HG03196 (cell line): Measurements from ENCODE around the gene CDK11B.

Experiments used
- ATAC-seq: cut with Tn5 transposase; IDR thresholded peaks from one replicate; pipeline ENCODE4 v1.9.1; 2021; ENCODE audit not compliant: unreplicated experiment

Gene CDK11B

DNA sequence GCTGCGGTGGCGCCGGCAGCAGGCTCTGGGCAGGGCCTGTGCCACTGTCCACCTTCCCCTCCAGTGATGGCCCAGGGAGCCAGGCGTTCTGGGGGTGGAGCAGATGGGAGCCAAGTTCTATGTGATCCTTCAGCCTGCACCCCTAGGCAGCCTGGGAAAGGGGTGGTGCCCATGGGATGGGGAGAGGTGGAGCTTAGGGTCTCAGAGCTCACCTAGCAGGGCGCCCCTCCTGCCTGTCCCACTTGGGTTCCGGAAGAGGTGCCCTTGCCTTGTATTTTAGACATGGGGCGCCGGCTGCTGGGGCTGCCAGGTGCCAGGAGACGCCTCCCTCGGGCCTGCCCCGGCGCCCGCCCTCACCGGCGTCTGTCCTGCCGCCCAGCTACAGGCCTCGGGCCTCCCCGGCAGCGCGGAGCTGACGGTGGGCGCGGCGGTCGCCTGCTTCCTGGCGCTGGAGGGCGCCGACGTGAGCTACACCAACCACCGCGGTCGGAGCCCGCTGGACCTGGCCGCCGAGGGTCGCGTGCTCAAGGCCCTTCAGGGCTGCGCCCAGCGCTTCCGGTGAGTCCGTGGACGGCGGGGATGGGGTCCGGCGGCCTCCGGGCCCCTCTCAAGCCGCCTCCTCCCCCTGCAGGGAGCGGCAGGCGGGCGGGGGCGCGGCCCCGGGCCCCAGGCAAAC is 29.9 kb downstream of the CDK11B start:
- ATAC-seq, result no peak

DNA sequence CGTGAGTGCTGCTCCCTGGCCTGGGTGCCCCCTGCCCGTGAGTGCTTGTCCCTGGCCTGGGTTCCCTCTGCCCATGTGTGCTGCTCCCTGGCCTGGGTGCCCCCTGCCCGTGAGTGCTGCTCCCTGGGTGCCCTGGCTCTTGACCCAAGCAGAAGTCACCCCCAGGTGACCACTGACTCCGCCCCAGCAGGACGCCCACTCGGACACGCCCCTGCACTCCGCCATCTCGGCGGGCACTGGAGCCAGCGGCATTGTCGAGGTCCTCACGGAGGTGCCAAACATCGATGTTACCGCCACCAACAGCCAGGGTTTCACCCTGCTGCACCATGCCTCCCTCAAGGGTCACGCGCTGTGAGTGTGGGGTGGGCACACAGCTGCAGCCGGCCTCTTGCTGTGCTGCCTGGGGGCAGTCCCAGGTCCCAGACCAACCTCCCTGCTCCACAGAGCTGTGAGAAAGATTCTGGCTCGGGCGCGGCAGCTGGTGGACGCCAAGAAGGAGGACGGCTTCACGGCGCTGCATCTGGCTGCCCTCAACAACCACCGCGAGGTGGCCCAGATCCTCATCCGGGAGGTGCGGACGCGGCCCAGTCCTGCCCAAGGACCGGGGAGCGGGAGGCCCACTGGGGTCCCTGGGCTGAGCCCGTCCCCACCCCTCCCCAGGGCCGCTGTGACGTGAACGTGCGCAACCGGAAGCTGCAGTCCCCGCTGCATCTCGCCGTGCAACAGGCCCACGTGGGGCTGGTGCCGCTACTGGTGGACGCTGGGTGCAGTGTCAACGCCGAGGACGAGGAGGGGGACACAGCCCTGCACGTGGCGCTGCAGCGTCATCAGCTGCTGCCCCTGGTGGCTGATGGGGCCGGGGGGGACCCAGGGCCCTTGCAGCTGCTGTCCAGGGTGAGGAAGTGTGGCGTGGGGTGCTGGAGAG is 30.7 kb downstream of the CDK11B start:
- ATAC-seq, result no peak

DNA sequence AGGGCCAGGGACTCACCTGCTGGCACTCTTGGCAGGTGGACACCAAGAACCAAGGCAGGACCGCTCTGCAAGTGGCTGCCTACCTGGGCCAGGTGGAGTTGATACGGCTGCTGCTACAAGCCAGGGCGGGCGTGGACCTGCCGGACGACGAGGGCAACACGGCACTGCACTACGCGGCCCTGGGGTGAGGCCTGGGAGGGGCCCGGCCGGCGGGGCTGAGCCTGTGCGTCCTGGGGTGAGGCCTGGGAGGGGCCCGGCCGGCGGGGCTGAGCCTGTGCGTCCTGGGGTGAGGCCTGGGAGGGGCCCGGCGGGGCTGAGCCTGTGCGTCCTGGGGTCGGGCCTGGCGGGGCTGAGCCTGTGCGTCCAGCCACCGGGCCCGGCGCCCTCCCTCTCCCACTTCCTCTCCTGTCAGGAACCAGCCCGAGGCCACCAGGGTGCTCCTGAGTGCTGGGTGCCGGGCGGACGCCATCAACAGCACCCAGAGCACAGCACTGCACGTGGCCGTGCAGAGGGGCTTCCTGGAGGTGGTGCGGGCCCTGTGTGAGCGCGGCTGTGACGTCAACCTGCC is 31.5 kb downstream of the CDK11B start:
- ATAC-seq, result no peak

DNA sequence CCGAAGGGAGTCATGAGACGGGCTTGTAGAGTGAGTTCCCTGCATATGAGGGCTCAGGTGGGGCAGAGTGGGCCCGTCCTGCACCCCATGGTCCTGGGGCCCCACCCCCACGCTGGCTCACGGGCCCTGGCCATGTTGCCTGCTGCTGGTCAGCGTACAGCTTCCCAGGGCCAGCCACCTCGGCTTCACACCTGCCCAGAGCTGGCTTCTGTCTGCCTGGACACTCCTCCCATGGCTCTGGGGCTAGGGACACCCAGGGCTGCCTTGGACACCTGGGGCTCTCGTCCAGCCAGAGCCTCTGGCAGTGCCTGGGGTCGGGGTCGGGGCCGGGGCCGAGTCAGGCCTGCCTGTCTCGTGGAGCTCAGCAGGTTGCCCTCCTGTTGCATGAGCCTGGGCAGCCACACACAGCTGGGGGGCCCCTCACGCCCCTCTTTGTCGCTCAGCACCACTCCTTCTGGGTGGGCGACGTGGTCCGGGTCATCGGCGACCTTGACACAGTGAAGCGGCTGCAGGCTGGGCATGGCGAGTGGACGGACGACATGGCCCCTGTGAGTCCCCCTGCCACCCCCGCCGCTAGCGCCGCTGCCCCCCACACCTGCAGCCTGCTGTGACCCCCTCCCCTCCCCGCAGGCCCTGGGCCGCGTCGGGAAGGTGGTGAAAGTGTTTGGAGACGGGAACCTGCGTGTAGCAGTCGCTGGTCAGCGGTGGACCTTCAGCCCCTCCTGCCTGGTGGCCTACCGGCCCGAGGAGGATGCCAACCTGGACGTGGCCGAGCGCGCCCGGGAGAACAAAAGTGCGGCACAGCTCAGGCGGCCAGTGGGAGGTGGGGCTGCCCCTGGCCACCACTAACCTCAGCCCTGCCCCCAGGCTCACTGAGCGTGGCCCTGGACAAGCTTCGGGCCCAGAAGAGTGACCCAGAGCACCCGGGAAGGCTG is 32.3 kb downstream of the CDK11B start:
- ATAC-seq, result no peak

DNA sequence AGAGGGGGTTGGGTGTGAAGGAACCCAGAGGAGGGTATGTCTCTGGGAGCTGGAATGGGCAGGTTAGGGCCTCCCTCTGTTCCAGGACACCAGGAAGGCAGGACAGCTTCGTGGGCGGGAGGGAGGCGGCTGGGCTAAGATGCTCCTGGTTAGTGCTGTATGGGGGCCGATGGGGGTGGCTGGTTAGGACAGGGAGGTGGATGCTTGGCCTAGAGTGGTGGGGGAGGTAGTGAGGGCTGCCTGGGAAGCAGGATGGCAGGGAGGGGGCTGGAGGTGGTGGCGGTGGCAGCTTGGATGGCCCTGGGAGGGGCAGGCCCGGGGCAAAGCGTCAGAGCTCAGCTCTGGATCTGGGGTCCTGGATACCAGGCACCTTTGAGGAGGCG is 33.0 kb downstream of the CDK11B start:
- ATAC-seq, result no peak

DNA sequence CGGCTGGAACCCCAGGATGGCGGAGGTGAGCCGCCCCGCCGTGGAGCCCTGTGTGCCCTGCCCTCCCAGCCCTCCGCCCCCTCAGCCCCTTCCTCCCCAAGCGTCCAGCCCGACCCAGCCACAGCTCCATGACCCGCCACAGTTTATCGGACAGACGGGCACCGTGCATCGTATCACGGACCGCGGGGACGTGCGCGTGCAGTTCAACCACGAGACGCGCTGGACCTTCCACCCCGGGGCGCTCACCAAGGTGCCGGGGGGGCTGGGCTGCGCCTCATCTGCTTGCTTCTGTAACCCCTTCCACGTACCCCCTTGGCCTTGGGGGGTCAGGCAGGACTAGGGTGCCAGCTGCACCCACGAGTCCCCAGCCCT is 33.4 kb downstream of the CDK11B start:
- no peak for ATAC-seq

DNA sequence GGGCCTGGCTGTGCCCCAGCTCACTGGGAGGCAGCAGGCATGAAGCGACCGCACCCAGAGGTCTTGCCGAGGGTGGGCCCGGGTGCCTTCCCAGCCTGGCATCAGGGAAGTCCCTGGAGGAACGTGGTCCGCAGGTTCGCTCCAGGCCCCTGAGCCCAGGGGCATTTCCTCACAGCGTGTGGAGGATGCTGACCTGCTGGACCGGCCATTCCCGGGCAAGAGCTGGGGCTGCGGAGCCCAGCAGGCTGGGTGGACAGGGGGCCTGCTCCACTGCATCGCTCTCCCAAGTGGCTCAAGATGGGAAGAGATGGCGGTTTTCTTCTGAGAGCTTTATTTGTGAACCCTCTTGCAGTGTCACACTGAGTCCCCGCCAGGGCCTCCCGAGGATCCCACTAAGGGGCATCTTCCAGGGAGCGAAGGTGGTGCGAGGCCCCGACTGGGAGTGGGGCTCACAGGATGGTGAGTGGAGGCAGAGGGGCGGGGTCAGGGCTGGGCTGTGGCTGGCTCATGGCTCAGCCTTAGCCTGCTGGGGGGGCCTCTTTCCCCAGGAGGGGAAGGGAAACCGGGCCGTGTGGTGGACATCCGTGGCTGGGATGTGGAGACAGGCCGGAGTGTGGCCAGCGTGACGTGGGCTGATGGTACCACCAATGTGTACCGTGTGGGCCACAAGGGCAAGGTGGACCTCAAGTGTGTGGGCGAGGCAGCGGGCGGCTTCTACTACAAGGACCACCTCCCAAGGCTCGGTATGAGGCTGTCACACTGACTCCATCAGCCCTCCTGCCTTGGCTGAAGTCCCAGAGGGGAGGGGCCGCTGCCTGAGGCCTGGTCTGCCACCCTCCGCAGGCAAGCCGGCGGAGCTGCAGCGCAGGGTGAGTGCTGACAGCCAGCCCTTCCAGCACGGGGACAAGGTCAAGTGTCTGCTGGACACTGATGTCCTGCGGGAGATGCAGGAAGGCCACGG is 34.1 kb downstream of the CDK11B start:
- ATAC-seq, result no peak

DNA sequence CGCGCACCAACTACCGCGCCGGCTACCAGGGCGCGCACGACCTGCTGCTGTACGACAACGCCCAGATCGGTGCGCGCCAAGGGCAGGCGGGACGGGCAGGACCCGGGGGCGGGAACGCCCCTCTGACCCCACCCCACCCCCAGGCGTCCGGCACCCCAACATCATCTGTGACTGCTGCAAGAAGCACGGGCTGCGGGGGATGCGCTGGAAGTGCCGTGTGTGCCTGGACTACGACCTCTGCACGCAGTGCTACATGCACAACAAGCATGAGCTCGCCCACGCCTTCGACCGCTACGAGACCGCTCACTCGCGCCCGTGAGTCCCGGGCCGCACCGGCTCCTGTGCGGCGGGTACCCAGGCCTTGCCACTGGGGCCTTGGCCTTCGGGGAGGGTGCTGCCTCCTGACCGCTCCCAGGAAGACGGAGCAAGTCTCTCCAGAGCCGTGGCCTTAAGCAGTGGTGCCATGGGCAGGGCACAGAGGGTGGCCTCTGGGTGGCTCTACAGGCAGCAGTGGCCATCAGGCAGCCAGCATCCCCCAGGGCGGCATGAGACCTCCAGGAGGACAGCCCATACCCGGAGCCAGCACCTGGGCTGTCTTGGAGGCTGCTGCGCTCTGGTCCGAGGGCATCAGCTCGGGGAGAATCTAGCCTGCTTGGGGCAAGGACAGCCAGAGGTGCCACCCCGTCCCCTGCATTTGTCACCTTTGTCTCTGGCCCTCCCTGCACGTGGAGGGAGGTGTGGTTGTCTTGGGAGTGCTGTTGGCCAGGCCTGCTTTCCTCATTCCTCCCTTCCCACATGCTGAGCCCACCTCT is 35.0 kb downstream of the CDK11B start:
- ATAC-seq, result no peak

DNA sequence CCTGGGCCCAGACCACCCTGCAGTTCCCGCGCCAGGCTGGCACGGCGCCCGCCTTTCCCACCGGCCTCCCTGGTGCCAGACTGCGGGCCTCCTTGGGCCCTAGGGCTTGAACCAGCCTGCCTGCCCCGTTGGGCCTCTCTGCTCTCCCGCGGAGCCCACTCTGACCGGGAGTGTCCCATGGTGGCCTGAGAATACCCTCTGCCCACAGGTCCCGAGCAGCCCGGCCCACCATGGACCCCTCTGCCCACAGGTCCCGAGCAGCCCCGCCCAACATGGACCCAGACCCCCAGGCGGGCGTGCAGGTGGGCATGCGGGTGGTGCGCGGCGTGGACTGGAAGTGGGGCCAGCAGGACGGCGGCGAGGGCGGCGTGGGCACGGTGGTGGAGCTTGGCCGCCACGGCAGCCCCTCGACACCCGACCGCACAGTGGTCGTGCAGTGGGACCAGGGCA is 35.6 kb downstream of the CDK11B start:
- no peak for ATAC-seq

DNA sequence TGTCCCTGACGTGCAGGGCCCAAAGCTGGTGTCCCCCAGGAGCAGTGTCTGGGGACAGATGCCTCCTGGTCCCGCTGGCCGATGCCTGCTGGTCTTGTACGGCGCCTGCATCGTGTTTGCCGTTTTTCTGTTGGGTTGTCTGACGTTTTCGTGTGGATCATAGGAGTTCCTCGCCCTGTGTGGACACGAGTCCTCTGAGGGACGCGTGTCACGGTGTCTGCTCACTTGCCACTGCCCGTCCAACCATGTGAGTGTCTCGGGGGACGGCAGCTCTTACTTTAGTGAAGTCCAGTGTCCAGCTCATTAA is 36.1 kb downstream of the CDK11B start:
- no peak for ATAC-seq

DNA sequence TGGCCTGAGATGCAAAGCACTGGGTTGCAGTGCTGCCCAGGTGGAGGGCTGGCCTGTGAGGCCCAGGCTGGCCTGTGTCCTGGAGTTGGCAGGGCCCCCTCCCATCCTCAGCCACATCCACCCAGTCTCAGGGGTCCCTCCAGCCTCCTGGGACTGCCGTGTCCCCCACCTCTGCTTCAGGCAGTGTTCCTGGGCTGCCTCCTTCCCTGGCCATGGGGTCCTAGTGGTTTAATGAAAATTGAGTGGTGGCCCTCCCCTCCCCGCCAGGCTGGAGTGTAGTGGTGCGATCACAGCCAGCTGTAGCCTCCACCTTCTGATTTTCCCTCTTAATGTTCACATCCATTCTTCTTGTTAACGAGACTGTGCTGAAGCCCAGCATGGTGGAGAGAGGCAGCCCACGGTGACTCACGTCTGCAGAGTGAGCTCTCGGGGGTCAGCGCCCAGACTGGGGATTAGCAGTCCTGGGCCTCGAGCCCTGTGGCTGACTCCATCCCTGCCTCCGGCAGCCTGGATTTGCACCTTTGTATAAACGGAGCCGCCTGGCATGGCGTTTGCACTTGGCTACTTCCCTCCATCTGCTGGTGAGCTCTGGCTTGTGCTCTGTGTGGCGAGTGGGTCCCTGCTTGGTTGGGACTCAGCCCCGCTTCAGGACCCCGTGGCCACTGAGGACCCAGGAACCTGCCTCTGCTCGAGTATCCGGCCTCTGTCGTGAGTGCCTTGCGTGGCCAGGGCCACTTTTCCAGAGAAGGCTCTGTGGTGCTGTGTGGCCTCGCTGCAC is 36.6 kb downstream of the CDK11B start:
- ATAC-seq, result no peak

DNA sequence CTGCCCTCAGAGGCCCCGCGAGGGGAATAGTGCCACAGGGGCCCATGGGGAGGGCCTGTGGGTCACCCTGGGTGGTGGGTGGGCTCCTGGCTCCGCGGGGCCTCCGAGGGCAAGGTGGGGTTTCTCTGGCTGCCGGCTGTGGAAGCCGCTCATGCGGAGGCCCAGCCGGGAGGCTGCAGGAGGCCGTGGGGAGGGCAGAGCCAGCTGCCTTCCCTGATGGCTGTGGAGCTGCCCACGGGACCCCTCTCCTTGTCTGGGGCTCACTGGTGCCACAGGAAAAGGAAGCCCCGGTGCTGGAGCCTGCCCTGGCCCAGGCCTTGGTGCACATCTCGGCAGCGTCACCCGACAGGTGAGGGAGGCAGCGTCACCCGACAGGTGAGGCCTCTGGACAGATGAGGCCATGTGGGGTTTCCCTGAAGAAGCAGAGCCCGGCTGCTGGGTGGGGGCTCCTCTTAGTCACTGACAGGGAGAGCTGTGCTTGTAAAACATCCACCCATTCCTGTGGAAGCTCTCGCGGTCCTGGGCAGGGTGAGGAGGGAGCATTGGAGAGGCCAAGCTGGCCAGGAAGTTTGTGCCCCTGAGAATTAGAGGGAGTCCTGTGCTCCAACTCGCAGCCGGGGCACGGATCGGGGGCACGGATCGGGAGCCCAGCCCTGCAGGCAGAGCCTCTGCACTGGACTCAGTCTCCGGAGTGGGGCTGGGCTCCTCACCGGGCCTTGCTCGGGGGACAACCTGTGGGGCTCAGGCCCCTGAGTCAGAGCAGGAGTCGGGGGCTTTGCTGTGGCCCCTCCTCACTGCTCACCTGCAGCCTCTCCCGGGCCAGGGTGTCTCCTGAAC is 37.4 kb downstream of the CDK11B start:
- no peak for ATAC-seq

DNA sequence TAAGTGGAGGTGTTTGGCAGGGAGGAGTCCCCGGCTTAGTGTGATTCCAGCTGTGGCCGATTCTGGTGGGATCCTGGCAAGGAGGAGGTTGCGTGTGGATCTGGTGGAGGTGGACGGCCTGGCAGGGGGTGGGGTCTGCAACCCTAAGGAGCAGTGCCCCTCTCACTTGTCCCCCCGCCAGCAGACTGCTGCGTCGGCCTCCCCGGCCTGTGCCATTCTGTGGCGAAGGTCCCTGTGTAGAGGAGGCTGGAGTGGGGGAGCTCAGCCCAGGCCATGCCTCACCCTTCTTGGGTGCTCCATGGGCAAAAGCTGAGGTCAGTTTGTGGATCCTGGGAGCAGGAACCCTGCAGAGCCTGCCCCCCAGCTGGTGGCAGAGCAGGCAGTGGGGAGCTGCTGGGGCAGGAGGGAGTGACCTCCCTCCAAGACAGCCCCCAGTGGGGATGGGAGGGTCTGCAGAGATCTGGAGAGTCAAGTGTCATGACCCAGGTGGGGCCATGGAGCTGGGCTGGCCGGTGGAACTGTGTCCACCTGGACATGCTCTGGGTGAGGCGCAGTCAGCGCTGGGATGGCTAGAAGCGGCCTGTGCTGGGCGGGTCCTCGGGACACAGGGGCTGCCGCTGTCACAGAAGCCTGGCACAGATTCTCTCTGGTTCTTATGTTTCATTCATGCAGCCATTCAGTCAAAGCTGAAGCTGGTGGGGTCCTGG is 38.2 kb downstream of the CDK11B start:
- no peak for ATAC-seq

DNA sequence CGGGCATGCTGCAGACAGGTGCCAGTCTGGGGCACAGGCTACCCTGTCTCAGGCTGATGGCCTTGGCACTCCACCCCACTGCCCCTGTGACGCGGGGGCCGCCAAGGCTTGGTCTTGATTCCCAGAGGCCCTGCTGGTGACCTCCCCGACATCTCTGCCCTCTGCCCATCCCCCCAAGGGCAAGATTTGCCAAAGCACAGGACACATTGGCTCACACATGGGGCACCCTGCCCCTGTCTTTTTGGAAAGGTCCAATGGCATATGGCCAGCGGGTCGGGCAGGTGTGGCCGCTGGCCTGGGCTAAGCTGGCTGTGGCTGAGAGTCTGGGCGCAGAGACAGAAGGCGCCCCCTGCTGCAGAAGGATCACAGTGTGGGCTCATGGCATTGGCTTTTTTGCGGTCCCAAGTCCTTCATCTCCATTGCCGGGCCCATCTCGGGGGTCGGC is 38.9 kb downstream of the CDK11B start:
- no peak for ATAC-seq

DNA sequence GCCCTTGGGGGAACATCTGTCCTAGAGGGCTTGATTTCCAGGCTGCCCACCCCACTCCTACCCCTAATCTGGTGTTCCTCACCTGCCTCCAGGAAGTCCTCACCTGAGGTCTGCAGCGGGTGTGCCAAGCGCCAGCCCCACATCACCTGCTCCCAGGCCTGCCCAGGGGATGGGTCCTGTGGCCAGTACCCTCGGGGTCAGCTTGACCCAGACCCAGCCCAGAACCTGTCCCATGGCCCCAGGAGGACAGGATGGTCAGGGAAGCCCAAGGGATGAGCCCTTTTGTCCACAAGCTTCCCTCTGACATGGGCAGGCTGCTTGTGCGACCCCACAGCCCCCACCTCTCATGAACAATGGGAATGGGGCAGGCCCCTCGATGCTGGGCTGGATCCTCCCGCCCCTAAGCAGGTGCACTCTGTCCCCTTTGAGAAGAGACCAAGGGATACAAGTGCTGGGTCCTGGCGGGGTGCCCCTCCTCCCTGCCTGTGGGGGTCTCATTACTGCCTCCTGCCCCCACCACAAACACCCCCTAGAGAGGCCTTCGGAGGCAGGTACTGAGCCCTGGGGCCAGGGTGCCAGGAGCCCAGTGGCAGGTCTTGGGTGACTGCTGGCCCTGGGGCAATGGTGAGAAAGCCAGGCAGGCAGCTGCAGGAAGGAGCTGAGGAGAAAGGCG is 40.3 kb downstream of the CDK11B start:
- no peak for ATAC-seq

DNA sequence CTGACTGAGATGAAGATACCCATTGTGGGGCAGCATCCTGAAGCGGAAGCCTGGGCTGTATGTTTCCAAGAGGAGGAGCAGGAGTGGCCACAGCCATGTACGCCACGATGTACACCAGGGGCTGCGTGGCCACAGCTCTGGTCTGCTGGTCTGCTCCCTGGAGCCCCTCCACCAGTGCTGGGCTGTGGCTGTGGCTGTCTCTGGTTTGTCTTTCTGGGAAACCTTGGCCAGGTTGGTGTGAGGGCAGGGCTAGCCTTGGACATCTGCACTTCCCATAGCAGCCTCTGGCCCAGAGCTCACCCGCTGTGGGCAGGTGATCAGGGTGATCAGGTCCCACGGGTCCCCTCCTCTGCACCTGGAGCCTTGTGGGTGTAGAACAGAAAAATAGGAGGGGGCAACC is 40.9 kb downstream of the CDK11B start:
- no peak for ATAC-seq
